Measurements from ENCODE around the gene LDLRAD4.

DNA sequence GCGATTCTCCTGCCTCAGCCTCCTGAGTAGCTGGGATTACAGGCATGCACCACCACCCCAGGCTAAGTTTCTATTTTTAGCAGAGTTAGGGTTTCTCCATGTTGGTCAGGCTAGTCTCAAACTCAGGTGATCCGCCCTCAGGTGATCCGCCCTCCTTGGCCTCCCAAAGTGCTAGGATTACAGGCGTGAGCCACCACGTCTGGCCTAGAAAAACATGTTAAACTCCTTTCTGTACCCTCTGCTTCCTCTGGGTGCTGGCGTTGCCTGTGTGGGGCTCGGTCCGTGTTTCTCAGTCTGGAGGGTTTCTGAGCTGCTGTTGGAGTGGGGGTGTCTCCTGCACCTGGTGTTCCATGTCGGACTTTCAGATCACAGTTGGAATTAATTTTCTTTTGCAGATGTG, 17.9 kb downstream of the LDLRAD4 start:
- TF ChIP-seq POLR2A (IDR thresholded peaks at IDR 0.05; ENCODE audit: low read depth) = no peak
- TF ChIP-seq, protein P1, sequence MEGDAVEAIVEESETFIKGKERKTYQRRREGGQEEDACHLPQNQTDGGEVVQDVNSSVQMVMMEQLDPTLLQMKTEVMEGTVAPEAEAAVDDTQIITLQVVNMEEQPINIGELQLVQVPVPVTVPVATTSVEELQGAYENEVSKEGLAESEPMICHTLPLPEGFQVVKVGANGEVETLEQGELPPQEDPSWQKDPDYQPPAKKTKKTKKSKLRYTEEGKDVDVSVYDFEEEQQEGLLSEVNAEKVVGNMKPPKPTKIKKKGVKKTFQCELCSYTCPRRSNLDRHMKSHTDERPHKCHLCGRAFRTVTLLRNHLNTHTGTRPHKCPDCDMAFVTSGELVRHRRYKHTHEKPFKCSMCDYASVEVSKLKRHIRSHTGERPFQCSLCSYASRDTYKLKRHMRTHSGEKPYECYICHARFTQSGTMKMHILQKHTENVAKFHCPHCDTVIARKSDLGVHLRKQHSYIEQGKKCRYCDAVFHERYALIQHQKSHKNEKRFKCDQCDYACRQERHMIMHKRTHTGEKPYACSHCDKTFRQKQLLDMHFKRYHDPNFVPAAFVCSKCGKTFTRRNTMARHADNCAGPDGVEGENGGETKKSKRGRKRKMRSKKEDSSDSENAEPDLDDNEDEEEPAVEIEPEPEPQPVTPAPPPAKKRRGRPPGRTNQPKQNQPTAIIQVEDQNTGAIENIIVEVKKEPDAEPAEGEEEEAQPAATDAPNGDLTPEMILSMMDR (IDR thresholded peaks at IDR 0.05) = no peak
